Measurements from ENCODE around the gene DOCK10.

- TF ChIP-seq CTCF (IDR thresholded peaks at IDR 0.05) (no peak), POLR2A (IDR thresholded peaks at IDR 0.05) (no peak)
These were observed 245.5 kb downstream of the DOCK10 start for GRCh38 chr2:224796695-224797305.

All from sigmoid colon (tissue), 3 donors.